SHP77 (cell line): ENCODE data around the gene ITPR2.
"Not testable (repeated sequence)": the region's sequence is repeated elsewhere in the genome, so short reads cannot be mapped to it uniquely, and the experiment has no call there.

Source experiments
- DNase-seq, 2 experiments: peaks; one replicate each; lab custom pipeline; 2025; lab: John Stamatoyannopoulos, UW

Gene ITPR2

DNA sequence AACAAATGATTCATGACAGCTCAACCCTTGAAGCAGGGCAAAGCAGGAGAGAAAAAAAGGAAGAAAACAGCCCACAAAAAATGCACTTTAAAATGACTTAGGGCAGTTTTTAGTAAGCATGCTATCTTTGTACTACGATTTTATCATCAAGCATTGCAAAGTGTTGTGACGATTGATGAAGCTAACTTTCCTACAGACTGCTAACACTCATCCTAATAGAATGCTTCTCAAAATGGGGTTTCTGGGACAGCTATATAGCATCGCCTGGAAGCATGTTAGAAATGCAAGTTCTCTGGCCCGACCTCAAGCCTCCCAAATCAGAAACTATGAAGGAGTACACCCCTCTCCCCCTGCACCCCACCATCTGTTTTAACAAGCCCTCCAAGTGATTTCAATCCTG lies 381.2 kb downstream of the ITPR2 start:
- DNase-seq, result no peak

DNA sequence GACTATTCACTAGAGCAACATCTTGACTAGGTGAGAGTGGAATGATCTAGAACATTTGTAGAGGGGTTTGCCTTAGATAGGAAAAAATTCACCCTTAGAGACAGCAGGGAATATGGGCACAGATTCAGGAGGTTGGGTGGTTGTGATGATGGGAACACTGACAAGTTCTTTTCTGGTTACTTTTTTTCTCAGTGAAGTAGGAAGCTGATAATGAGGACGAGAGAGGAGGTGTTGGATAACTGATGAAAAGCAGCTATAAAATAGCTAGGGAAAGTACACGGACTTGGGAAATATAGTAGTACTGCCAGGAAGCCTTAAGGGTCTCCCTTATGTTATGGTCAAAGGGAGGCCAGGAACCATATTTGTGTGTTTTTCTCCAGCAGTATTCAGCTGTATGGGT lies 387.1 kb downstream of the ITPR2 start:
- no peak for DNase-seq

DNA sequence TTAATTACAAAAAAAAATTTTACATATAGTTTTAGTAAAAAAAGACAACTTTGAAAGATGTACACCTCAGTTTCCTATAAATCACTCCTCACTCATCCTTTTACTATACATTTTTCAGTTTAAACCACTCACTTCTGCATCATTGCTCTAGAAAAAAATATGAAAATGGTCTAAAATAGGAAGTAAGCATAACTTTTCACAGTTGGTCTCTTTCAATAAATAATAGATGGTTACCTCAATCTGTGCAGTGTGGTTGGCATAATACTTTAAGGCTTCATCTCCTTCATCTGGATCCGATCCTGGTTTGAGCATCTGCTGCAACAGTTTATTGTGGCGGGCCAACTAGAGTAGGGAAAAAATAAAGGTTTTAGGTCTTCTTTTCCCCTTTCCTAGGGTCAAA lies 389.7 kb downstream of the ITPR2 start:
- no peak for DNase-seq

DNA sequence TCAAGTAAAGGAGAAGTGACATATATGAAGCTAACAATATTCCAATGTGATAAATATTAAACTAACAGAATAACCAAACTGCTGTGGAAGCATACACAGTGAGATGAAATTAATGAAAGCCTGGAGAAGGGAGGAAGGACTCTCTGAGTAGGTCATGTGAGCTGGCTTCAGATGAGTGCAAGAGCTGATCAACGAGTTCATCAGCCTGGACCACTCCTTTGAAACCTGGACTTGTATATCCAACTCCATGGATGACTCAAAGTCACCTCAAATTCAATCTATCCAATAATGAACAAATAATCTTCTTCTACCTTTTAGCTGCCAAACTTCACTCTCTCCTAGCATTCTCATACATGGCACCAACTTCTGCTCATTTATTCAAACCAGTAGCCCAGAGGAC lies 391.6 kb downstream of the ITPR2 start:
- no peak for DNase-seq

DNA sequence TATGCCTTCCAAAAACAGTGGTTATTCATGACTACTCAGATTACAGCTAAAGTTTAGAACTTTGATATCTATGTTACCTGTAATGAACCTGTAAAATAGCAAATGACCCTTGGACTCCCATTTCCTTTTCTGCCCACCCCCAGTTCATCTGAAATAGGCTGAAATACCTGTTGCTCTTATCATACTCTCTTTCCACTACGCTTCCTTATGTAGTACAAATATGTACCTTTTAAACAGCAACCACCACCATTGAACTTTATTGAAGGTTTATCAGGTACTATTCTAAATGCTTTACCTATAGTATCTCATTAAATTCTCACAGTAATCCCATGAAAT lies 398.0 kb downstream of the ITPR2 start:
- DNase-seq, result no peak

DNA sequence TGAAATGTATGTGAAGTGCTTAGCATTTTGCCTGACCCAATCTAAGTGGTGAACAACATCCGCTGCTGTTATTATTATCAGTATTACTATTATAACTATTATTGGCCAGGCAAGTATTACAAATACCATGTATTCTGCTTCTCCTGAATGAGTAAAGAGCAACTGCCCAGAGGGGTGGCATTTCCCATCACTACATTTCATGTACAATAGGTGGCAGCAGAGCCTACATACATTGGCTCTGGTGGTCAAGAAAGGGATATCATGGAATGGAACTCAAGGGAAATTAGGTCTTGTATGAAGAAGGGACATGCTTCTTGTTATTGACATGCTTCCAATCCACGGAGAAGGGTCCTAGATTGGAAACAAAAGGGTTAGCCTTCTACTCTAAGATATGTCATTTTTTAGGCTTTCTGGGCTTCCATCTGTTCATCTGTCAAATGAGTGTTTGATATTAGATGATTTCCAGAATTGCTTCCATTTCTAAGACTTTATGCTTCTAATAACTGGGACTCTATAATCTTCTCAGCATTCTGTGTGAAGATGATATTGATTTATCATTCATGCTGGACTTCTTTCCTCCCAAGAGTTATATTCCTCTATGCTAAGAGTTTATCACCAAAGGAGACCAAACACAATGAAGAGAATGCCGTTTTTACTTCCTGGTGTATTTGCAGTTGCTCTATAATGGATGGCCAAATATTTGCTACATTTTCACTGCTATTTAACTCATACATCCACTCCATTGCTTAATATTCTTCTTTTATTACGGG lies 398.5 kb downstream of the ITPR2 start:
- DNase-seq, result peak; percentile 59 to 65

DNA sequence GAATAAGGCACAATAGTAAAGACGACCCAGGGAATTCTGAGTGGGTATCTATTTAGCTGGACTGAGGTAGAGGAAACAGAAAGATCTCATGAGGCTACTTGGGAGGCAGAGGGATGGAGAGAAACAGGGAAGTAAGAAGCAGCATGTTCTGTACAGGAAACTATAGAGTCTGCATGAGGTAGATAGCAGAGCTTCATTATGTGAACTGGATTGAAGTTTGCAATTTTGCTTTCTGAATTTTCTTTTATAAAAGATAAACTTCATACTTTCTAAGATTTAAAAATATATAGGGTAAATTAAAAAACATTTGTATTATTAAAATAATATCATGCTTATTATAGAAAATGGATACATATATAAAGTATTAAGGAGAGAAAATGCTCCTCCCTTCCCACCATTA lies 399.3 kb downstream of the ITPR2 start:
- DNase-seq, result not testable (repeated sequence)

DNA sequence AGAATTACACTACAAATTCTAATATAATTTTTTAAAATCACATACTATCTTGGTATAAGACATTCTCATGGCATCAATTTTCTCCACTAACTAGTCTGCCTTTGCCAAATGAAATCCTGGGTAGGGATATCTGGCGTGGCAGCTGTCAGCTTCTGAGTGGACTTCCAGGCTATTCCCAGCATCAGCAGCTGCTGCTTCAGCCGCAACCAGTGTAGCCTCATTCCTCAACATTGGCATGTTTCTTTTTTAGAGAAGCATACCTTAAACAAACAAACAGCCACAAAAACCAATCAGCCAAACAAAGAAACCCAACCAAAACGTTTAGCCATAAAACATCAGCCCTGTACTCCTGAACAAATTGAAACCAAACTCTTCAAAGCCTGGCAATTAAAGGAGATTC lies 401.8 kb downstream of the ITPR2 start:
- DNase-seq, result no peak

DNA sequence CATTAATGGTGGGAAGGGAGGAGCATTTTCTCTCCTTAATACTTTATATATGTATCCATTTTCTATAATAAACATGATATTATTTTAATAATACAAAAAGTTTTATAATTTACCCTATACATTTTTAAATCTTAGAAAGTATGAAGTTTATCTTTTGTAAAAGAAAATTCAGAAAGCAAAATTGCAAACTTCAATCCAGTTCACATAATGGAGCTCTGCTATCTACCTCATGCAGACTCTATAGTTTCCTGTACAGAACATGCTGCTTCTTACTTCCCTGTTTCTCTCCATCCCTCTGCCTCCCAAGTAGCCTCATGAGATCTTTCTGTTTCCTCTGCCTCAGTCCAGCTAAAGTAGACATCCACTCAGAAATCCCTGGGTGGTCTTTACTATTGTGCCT lies 402.4 kb downstream of the ITPR2 start:
- DNase-seq, result not testable (repeated sequence)

DNA sequence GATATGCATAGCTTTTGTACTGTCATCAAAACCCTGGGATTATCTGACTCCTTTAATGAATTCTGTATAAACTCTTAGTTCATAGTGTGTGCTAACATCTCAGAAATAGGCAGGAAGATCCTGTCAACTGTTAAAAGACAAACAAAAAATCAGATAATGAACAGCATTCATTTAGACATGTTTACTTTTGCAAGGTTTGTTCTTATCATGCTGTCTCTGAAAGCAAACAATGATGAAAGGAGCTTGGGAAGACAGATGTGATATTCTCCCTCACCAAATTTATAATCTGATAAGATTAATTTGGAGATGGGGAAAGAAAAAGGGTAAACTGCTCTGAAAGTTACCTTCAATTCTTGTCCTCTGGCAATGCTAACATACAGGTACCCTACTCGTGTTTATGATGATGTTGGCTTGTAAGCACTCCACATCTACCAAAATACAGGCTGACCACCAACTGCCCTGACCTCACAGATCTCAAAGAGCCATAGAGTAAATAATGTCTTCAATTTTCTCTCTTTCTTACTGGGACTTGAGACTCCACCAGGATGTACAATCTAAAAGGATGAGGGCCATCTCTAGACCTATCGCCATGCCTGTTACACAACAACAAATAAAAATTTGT lies 403.8 kb downstream of the ITPR2 start:
- DNase-seq, result no peak

DNA sequence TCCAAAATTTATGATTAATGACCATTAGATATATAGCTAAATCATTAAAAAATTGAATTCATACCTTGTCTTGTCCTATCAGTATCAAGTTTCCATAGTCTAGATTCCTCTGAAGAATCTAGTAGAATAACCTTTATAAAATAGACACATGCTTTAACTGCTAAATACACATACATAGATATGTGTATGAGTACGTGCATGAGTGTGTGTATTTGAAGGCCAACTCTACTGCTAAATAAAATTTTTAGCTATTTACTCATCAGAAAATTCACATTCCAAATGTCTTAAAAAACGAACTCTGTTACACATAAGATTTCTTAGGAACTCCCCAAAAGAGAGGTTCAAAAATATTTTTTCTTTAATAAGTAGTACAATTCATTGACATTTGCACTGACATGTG lies 404.6 kb downstream of the ITPR2 start:
- DNase-seq, result no peak

DNA sequence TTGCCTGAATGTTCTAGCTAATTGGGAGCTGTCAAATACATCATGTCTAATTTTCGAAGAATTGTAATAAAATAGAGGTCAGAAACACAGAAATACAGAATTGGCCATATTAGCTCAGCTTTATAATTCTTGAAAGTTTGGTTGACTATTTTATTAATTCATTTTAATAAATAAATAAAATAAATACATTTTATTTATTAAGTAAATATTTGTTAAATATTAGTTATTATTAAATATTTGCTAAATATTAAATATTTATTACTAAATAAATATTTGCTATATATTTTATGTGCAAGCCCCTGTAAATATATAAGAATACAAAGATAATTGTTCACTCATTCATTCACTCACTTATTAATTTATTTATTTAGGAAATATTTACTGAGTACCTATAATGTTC lies 406.3 kb downstream of the ITPR2 start:
- no peak for DNase-seq

DNA sequence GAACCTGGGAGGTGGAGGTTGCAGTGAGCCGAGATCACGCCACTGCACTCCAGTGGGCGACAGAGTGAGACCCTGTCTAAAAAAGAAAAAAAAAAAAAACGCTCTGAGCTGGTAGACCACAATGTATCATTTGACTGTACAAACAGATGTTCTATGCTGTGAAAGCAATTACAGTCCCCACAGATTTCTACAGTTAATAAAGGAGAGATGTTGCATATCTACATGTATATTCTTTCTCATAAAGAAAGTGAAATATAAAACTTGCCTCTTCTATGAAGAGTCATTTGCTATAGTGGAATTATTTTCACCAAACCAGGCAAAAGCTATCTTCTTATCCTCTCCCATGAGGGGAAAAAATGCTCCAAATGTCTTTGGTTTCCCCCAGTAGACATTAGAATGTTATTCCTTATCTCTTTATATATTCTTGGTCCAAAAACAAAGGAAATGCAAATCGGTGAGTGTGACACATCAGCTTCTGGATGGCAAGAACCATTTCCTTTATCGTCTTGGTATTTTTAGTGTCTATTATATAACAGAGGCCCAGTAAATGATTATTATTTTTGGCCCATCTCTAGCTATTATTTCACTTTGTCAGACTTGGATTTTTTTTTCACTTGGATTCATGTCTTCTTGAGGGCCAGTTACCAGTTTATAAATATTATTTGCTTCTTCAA lies 407.3 kb downstream of the ITPR2 start:
- DNase-seq, result no peak

DNA sequence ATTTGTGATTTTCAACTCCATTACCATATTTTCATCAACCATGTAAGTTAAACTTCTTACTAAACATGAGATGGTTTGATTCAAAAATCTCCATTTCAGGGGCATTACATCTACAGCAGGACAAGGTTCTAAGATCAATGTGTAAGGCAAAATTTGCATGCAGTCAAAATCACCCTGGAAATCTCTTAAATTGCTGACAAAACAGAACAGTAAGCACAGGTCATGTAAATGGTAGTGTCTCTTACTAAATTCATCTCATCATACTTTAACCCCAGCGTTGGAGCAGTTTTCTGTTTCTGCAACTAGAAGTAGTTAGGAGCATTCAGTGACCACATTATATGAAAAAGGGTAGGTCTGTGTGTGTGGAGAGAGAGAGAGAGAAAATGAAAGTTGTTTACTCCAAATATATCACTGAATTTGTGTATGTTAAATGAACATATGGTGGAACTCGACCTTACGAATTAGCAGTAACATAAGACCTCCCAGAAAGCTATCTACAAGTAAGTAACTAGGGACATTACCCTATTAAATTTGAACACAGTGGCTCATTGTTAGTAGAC lies 410.1 kb downstream of the ITPR2 start:
- DNase-seq, result no peak

DNA sequence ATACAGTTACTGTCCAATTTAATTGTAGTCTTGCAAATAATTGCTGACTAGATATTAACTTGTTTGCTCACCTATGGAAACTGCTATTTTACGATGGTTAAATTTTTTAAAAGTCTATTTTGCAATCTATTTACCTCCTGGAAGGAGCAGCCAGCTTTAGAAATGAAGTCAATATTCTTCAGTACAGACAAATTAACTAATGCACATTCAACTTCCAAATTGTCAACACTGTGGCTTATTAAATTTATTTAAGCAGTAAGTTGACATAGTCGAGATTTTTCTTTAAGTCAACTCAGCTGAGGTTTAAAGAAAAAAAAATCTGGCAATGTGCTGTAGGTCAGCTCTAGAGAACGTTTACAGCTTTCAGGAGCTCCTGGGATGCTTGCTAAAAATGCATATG lies 416.4 kb downstream of the ITPR2 start:
- no peak for DNase-seq

DNA sequence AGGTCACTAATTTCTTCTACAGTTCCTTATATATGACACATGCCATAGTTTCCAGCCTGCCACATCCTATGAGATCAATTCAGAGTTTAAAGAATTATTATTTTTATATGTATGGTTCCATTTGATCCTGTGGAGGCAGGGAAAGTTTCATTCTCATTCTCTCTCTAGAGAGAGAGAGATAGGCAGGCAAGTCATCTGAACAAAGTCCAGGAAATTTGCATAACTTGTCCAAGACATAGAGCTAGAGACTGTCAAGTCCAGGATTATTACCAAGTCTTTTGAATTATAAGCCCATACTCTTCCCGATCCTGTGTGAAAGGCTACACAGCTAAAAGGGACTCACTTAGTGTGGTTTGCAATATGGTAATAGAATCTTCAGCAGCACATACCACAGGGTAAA lies 422.3 kb downstream of the ITPR2 start:
- DNase-seq, result no peak

DNA sequence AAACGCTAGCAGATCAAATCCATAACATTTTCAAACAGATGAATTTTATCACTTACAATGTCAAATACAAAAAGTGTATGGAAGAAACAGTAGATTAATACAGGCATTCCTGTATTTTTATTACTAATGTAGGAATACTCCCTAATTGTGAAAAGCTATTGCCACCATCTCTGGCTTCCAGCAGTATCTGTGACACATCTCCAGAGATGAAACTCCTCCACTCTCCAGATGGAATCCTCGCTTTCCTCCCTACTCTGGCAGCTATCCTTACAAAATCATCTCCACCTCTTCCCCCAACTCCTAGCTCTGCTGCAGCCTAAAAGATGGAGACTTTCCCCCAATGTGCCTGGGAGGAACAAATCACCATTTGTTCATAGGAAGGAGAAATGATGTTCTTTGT lies 426.2 kb downstream of the ITPR2 start:
- no peak for DNase-seq

DNA sequence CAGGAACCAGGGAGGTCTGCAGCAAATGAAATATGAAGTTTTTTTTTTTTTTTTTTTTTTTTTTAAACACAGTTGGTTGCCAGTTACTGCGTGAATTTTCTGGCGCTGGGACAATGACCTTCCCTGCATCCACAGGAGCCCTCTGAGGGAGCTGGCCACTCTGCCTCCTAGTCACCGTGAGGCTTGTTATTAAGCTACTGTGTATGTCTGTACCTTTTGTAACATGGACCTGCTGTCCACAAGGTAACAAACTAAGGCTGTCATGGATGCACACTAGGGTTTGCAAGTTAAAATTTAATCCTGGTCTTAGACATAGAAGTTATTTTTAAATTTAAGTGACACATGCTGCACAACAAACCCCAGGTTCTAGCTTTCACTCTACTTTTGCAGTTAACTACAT lies 426.6 kb downstream of the ITPR2 start:
- no peak for DNase-seq

DNA sequence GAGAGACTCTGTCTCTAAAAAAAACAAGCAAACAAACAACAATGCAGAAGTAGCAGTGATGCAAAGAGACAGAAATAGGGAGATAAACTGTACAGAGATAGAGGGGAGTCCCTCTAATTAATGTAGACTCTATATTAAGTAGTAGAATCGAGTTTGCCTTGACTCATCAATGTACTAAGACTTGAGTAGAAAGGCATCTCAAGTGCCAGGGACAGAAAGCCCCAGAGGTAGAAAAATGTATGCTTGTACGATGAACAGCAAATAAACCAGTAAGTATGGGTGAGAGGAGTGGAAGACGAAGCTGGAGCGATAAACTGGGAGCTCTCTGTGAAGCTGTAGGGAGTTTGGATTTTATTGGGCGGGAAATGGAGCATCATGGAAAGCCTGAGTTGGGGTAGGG lies 429.4 kb downstream of the ITPR2 start:
- DNase-seq, result no peak

DNA sequence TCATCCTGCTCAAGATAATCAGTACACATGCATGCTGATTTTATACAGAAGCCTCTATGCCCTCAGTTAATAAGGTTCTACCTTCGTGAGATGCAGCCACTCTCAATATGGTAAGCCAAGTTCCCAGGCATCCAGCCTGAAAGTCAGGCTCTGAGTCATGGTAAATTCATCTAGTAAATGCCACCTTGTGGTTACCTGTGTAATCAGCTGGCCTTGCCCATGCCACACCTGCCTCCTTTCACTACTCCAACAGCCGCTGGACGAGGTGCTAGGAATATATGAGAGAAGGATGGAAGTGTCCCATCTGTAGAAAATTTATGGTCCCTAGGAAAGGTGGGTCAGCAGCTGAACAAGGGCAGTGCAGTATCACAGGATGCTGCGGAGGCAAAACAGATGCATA lies 430.3 kb downstream of the ITPR2 start:
- DNase-seq, result peak in 1 of 2 experiments; percentile 3

DNA sequence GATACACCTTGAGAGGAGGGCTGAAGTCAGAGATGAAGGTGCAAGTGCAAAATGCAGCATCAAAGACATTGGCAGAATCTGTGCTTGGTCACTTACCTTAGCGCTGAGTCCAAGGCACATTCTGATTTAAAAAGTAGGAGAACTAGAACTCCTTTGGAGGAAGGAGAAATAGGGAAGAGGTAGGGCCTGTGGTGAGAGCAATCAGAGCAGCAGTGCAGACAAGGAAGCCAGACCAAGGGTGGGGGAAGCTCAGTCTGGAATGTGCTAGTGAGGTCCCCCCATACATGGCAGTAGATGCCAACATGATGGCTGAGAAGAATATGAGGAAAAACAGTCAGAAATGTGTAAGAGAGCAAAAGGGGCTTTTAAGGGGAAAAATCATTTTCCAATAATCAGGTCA lies 431.1 kb downstream of the ITPR2 start:
- no peak for DNase-seq

DNA sequence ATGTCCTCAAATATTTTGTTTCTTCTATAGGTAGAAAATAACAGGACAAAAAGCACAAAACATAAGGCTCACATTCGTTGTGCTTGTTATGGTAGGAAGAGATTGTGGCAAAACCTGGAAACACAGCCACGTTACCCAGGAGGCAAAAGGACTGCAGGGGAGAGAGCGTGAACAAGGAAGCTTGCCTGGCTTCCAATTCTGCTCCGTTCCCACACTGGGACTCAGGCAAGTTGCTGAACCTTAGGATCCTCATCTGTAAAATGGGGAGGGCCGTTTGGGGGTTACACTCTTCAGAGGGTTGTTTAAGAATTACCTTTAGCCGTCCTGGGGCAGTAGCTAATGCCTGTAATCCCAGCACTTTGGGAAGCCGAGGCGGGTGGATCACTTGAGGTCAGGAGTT lies 432.4 kb downstream of the ITPR2 start:
- DNase-seq, result no peak

DNA sequence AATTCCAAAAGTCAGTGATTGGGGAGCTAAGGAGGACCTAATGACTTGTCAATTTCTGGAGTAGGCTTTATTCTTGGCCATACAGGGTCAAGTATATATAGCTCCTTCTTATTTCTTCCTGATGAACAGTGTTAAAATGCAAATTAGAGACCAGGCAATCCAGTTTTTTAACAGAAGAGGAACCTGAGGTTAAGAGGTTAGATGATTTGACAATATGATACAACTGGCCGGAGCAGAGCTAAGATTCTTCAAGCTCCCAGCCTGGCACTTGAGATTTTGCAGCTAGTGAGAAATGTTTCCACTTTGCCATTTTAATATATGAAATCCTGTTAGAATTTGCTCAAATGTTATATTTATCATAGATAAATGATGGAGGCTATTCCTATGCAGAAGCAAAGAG lies 433.6 kb downstream of the ITPR2 start:
- no peak for DNase-seq
